SK-N-SH treated with all-trans-retinoic acid at 6 μM for 48 hours (cell line): ENCODE data around the gene GALNTL6.

Source experiments
- ATAC-seq: fragments of 200-7000 bp; cut with Tn5 transposase; 3 replicates; pipeline ENCODE4 v1.9.1; 2020; ENCODE audit warnings: mild to moderate bottlenecking, moderate library complexity
- ARNTL ChIP-seq: fragments of 450-650 bp; formaldehyde crosslinking; IDR thresholded peaks from 2 replicates; pipeline ENCODE4 v1.5.0; 2020; ENCODE audit warnings: low read depth, mild to moderate bottlenecking, moderate library complexity, borderline replicate concordance
- BACH2 ChIP-seq: fragments of 250-450 bp; sonication (Bioruptor Pico); IDR thresholded peaks from 2 replicates; pipeline ENCODE4 v1.9.0; 2021; ENCODE audit warnings: mild to moderate bottlenecking, borderline replicate concordance
- CSDC2 ChIP-seq: fragments of 250-450 bp; sonication (Bioruptor Pico); IDR thresholded peaks from 2 replicates; pipeline ENCODE4 v1.5.0; 2020; ENCODE audit warnings: mild to moderate bottlenecking, moderate library complexity
- ESRRG ChIP-seq: fragments of 250-450 bp; sonication (Bioruptor Pico); IDR thresholded peaks from 2 replicates; pipeline ENCODE4 v1.6.1; 2021; ENCODE audit warnings: mild to moderate bottlenecking
- GLIS3 ChIP-seq: fragments of 250-450 bp; sonication (Bioruptor Pico); IDR thresholded peaks from 2 replicates; pipeline ENCODE4 v1.5.0; 2020; ENCODE audit warnings: mild to moderate bottlenecking, moderate library complexity
- ISL1 ChIP-seq: fragments of 250-450 bp; sonication (Bioruptor Pico); IDR thresholded peaks from 2 replicates; pipeline ENCODE4 v2.1.2; 2022; ENCODE audit warnings: mild to moderate bottlenecking, moderate library complexity
- OSR1 ChIP-seq: fragments of 250-450 bp; sonication (Bioruptor Pico); IDR thresholded peaks from 2 replicates; pipeline ENCODE4 v1.8.0; 2022; ENCODE audit warnings: moderate library complexity, mild to moderate bottlenecking, inconsistent platforms
- PATZ1 ChIP-seq: fragments of 250-450 bp; sonication (Bioruptor Pico); IDR thresholded peaks from 2 replicates; pipeline ENCODE4 v1.8.0; 2020; ENCODE audit warnings: mild to moderate bottlenecking, moderate library complexity, borderline replicate concordance
- POU6F1 ChIP-seq: fragments of 250-450 bp; sonication (Bioruptor Pico); IDR thresholded peaks from 2 replicates; pipeline ENCODE4 v1.8.0; 2021; ENCODE audit warnings: low read depth, mild to moderate bottlenecking, moderate library complexity, borderline replicate concordance
- PPARA ChIP-seq: fragments of 250-450 bp; sonication (Bioruptor Pico); IDR thresholded peaks from 2 replicates; pipeline ENCODE4 v1.5.0; 2020; ENCODE audit warnings: mild to moderate bottlenecking, borderline replicate concordance
- RARB ChIP-seq: fragments of 250-450 bp; sonication (Bioruptor Pico); IDR thresholded peaks from 2 replicates; pipeline ENCODE4 v1.8.0; 2021; ENCODE audit warnings: mild to moderate bottlenecking, moderate library complexity
- SNAI2 ChIP-seq: fragments of 250-450 bp; sonication (Bioruptor Pico); IDR thresholded peaks from 2 replicates; pipeline ENCODE4 v1.5.0; 2020; ENCODE audit warnings: mild to moderate bottlenecking, moderate library complexity
- TOX ChIP-seq: fragments of 250-450 bp; sonication (Bioruptor Pico); IDR thresholded peaks from 2 replicates; pipeline ENCODE4 v1.8.0; 2021; ENCODE audit warnings: mild to moderate bottlenecking, moderate library complexity, borderline replicate concordance
- ZC3H10 ChIP-seq: fragments of 250-450 bp; sonication (Bioruptor Pico); IDR thresholded peaks from 2 replicates; pipeline ENCODE4 v1.5.1; 2021; ENCODE audit warnings: mild to moderate bottlenecking, moderate library complexity
- ZFP3 ChIP-seq: fragments of 250-450 bp; sonication (Bioruptor Pico); IDR thresholded peaks from 2 replicates; pipeline ENCODE4 v1.5.0; 2020; ENCODE audit warnings: mild to moderate bottlenecking, moderate library complexity
- ZFP30 ChIP-seq: fragments of 450-650 bp; formaldehyde crosslinking; IDR thresholded peaks from 2 replicates; pipeline ENCODE4 v1.5.0; 2022; ENCODE audit warnings: mild to moderate bottlenecking, moderate library complexity
- ZNF565 ChIP-seq: fragments of 450-650 bp; formaldehyde crosslinking; conservative IDR thresholded peaks from 2 replicates; pipeline ENCODE4 v1.5.0; 2020; ENCODE audit warnings: low read depth, mild to moderate bottlenecking, moderate library complexity
- ZNF70 ChIP-seq: fragments of 450-650 bp; formaldehyde crosslinking; IDR thresholded peaks from 2 replicates; pipeline ENCODE4 v1.5.0; 2020; ENCODE audit warnings: mild to moderate bottlenecking, moderate library complexity
- ZNF8 ChIP-seq: fragments of 450-650 bp; formaldehyde crosslinking; IDR thresholded peaks from 2 replicates; pipeline ENCODE4 v1.5.0; 2020; ENCODE audit warnings: mild to moderate bottlenecking, moderate library complexity
- TF ChIP-seq, protein P1 (sequence below): fragments of 250-450 bp; sonication (Bioruptor Pico); IDR thresholded peaks from 2 replicates; pipeline ENCODE4 v1.5.1; 2020; ENCODE audit warnings: low read depth, mild to moderate bottlenecking, moderate library complexity
- TF ChIP-seq, protein P2 (sequence below): fragments of 250-450 bp; sonication (Bioruptor Pico); IDR thresholded peaks from 2 replicates; pipeline ENCODE4 v1.5.1; 2021; ENCODE audit warnings: mild to moderate bottlenecking, moderate library complexity

GALNTL6 gene

DNA sequence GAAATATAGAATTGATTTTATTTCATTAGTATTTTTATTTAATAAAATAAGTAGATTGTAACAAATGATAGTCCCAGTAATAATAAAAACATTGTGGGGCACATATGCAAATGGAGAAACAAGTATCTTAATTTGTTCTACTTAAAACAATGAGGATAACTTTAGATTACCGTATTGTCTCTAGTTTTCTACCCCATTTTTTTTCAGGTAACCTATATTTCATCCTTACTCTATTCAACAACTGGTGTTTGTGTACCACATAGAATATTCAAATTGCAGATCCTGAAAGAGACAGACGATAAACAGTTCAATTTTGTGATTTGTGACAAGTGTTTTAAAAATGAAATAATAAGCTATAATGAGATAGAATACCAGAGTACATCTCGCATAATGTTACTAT, 671.8 kb downstream of the GALNTL6 start:
- no peak for ATAC-seq
- TF ChIP-seq PPARA (CRISPR knock-in tag) (no peak), ESRRG (CRISPR knock-in tag) (no peak), ISL1 (CRISPR knock-in tag) (no peak), ZNF565 (CRISPR knock-in tag) (no peak), SNAI2 (CRISPR knock-in tag) (no peak)
- TF ChIP-seq, protein P1, sequence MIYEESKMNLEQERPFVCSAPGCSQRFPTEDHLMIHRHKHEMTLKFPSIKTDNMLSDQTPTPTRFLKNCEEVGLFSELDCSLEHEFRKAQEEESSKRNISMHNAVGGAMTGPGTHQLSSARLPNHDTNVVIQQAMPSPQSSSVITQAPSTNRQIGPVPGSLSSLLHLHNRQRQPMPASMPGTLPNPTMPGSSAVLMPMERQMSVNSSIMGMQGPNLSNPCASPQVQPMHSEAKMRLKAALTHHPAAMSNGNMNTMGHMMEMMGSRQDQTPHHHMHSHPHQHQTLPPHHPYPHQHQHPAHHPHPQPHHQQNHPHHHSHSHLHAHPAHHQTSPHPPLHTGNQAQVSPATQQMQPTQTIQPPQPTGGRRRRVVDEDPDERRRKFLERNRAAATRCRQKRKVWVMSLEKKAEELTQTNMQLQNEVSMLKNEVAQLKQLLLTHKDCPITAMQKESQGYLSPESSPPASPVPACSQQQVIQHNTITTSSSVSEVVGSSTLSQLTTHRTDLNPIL (CRISPR knock-in tag), result no peak
- TF ChIP-seq, protein P2, sequence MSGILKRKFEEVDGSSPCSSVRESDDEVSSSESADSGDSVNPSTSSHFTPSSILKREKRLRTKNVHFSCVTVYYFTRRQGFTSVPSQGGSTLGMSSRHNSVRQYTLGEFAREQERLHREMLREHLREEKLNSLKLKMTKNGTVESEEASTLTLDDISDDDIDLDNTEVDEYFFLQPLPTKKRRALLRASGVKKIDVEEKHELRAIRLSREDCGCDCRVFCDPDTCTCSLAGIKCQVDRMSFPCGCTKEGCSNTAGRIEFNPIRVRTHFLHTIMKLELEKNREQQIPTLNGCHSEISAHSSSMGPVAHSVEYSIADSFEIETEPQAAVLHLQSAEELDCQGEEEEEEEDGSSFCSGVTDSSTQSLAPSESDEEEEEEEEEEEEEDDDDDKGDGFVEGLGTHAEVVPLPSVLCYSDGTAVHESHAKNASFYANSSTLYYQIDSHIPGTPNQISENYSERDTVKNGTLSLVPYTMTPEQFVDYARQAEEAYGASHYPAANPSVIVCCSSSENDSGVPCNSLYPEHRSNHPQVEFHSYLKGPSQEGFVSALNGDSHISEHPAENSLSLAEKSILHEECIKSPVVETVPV, result no peak

DNA sequence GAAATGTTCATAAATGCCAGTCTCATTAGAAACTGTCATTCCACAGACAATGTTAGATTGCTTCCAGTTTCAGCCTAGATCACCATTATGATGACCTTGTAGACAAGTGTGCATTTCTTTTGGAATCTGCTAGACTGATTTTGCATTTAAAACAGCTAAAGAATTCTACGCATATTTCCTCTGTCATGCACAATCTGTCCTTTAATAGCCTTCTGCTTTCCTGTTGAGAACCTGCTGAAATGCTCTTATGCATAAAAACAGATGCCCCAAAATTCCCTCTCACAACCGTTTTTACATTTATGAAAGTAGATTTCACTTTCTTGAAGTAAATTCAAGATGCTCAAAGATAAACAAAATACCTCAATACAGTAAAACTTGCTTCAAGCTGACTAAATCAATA, 673.3 kb downstream of the GALNTL6 start:
- TF ChIP-seq, protein P2, result no peak
- TF ChIP-seq RARB (CRISPR knock-in tag) (no peak), ZFP3 (no peak), CSDC2 (CRISPR knock-in tag) (no peak), ESRRG (CRISPR knock-in tag) (no peak), OSR1 (CRISPR knock-in tag) (no peak), ISL1 (CRISPR knock-in tag) (no peak), ZNF8 (CRISPR knock-in tag) (no peak), ZNF70 (CRISPR knock-in tag) (no peak), ZFP30 (CRISPR knock-in tag) (no peak)
- no peak for ATAC-seq

DNA sequence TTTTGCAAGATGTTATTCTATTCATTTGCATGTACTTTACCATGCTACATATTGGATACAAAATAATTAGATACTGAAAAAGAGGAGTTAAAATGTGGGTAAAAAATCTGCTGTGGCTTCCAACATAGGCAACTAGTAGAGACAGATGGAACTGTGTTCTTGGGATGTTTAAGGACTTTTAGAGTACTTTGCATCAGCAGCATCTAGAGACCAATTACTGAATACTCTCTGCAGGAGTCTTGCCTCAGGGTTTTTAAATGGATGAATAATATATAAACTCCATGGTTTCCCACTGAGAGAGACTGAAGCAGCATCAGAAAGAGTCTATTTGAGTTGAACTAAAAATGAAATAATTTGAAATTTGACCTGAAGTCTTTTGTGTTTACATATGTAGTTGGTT, 676.7 kb downstream of the GALNTL6 start:
- ATAC-seq, result no peak
- no peak for TF ChIP-seq ISL1 (CRISPR knock-in tag)
- TF ChIP-seq, protein P1 (CRISPR knock-in tag), result no peak
- TF ChIP-seq, protein P2, result no peak

- no peak for ATAC-seq
- TF ChIP-seq ZFP3 (no peak), GLIS3 (CRISPR knock-in tag) (no peak), BACH2 (CRISPR knock-in tag) (no peak), SNAI2 (CRISPR knock-in tag) (no peak), POU6F1 (CRISPR knock-in tag) (no peak), TOX (no peak), ISL1 (CRISPR knock-in tag) (no peak), PATZ1 (CRISPR knock-in tag) (no peak), ZNF70 (CRISPR knock-in tag) (no peak), ZNF565 (CRISPR knock-in tag) (no peak), ZFP30 (CRISPR knock-in tag) (no peak), ARNTL (CRISPR knock-in tag) (no peak), ZC3H10 (no peak), ZNF8 (CRISPR knock-in tag) (no peak)
- TF ChIP-seq, protein P1 (CRISPR knock-in tag), result no peak
These were observed 682.6 kb downstream of the GALNTL6 start for GRCh38 chr4:172495769-172496168.
